WI38 (cell line): ENCODE results near the gene TWSG1.

Experiments used
- H3K4me3 ChIP-seq: 2 replicates; pipeline ENCODE4 v1.5.1; 2011; ENCODE audit warnings: low read depth, mild to moderate bottlenecking, control low read depth, low read length
- CTCF ChIP-seq: IDR thresholded peaks from 2 replicates; pipeline ENCODE4 v1.5.1; 2012; ENCODE audit warnings: low read depth, mild to moderate bottlenecking, control low read depth, low read length

TWSG1 gene

DNA sequence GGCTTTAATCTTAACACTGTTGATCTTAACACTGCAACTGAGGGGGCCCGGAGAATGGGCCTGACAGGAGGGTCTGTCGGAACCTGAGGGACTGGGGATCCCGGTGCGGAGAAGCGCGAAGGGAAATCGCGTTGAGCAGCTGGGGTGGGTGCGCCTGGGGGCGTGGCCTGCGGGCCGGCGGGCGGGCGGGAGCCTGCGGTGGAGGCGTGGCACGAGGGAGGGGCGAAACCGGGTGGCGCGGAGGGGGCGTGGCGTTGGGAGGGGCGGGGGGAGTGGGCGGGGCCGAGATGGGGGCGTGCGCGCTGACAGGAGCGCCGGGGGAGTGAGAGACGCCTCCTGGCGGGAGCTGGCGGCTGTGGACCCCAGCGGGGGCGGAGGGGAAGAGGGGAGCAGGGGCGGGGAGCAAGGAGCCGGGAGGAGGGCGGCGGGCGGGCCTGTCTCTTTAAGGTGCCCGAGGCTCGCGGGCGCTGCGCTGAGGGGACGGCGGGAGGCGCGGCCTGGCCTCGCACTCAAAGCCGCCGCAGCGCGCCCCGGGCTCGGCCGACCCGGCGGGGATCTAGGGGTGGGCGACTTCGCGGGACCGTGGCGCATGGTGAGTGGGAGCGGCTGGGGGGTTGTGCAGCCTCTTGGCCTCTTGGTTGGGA is at the start of gene TWSG1:
TSS of gene TWSG1 (plus strand) at position 445 of the 644 bp plus-strand sequence. CDS start 2,457 bp downstream, outside the sequence.
- TF ChIP-seq CTCF, result no peak
- H3K4me3 ChIP-seq, result peak within 1 kb of the TSS; percentile 87

DNA sequence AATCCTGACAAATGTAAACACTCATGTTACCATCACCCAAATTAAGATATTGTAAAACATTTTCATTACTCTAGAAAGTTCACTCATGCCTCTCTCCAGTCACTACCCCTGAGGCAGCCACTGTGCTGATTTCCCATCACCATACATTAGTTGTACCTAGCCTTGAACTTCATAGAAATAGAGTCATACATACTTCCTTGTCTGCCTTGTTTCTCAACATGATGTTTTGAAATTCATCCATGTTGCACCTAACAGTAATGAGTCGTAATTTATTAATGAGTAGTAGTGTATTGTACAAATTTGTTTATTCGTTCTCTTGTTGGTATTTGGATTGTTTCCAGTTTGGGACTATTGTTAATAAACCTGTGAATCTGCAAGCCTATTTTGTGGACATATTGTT is 49.0 kb upstream of the TWSG1 start:
- no peak overlapping the region for H3K4me3 ChIP-seq
- TF ChIP-seq CTCF, result no peak

DNA sequence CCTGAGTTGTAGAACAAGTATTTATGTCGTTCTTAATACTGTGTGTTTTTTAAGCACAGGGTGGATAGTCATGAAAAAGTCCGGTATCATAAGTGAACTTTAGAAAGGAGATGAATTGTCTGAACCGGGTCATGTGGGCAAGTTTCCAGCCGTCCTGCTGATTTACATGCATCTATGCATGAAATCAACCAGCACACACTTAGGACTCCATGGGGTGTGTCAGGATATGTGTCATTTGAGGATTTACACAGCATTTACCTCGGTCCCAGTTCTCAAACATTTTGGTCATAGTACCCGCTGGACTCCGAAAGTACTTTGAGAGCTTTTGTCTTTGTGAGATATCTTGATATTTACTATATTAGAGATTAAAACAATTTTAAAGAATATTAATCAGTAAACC is 47.5 kb upstream of the TWSG1 start:
- H3K4me3 ChIP-seq, result no peak overlapping the region
- no peak for TF ChIP-seq CTCF

- no peak for TF ChIP-seq CTCF
- H3K4me3 ChIP-seq, result no peak overlapping the region
Observed at GRCh38 chr18:9289698-9290097, 44.9 kb upstream of the TWSG1 start.

DNA sequence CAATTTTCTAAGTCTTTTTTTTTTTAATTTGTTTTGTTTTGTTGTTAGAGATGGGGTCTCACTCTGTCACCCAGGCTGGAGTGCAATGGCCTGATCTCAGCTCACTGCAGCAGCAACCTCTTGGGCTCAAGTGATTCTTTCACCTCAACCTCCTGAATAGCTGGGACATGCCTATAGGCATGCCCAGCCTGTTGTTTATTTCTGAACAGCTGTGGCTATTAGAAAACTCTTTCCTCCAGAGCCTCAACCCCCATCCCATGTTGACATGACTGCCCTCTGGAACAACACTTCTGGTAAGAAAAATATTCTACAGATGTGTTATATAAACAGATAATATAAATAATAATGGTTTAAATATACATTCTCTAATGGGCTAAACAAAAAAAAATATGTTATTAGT is 44.4 kb upstream of the TWSG1 start:
- H3K4me3 ChIP-seq, result no peak overlapping the region
- TF ChIP-seq CTCF, result no peak

DNA sequence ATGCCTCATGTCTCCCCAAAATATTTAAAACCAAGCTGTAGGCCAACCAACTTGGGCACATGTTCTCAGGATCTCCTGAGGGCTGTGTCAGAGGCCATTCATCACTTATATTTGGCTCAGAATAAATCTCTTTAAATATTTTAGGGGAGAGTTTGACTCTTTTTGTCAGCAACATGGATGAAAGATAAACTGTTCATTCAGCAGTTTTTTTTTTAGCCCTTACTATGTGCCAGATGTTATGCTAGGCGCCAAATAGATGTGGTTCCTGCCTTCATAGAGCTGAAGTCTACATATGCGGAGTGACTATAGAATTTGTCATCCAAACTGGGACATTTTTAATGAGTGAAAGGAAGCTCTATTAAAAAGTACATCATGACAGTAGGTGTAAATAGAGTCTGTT is 42.5 kb upstream of the TWSG1 start:
- no peak for TF ChIP-seq CTCF
- no peak overlapping the region for H3K4me3 ChIP-seq

DNA sequence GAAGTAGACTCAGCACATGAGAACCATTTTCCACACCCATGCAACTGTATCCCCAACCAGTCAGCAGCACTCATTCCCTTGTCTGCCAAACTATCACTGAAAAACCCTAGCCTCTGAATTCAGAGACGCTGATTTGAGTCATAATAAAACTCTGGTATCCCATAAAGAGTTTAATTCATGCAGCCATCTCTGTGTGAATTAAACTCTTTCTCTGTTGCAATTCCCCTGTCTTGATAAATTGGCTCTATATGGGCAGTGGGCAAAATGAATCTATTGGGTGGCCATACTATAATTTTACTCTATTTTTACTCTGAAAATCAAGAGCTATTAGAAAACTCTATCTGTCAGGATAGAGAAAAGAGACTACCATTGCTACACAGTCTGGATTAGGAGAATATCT is 40.6 kb upstream of the TWSG1 start:
- no peak for TF ChIP-seq CTCF
- no peak overlapping the region for H3K4me3 ChIP-seq
